SK-N-MC (cell line): Measurements from ENCODE around the gene PTPA.

ENCODE experiments used
- EZH2 ChIP-seq: fragments of 200-600 bp; sonication (generic); IDR thresholded peaks from one replicate; pipeline ENCODE4 v1.6.1; 2017; ENCODE audit warnings: antibody characterized with exemption
- POLR2AphosphoS5 ChIP-seq: IDR thresholded peaks from 2 replicates; pipeline ENCODE4 v1.6.1; 2012; ENCODE audit warnings: mild to moderate bottlenecking, low read depth, low read length, borderline replicate concordance

DNA sequence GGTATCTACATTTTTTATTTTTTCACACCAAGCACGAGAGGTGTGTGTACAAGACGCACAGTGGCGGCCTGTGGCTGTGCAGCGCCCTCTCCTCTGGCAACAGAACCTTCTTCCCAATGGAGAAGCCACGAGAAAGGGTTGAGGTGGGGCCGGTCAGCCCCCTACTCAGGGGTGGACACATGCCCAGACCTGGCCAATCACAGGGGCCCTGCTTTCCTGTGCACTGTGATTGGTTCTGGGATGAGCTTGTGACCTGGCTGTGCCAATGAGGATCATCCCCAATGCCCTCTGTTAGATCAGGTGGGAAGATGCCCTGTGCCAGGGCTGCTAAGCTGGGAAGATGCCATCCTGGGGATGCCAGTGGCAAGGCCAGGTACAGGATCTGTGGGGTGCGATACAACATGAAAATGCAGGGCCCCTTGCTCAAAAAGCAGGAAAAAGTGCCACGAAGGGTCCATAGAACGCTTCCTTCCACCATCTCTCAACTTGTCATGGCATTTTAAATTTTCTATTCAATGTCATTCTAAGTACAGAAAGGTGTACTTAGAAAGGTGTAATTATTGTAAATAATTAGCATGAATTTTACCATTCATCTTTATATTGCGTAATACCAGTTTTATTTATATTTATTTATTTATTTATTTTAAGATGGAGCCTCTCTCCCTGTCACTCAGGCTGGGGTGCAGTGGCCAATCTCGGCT is 51.4 kb downstream of the PTPA start:
- TF ChIP-seq EZH2 (no peak), POLR2AphosphoS5 (no peak)
